Panc1 (cell line): ENCODE data around the gene ARHGAP23. TPM values are rescaled to one million over a fixed set of nuclear protein-coding genes. Genes with fewer than 3 reads are reported as not detected.

Experiments used
- ATAC-seq: fragments of 200-7000 bp; cut with Tn5 transposase; 2 replicates; pipeline ENCODE4 v1.9.1; 2020; ENCODE audit warnings: mild to moderate bottlenecking, moderate library complexity
- BruUV-seq: library from RNA; stranded (reverse); fragments of 400-500 nt; replicated peaks from 2 replicates; lab custom pipeline; 2021; lab: Mats Ljungman, UMichigan
- CTCF ChIA-PET: fragments of 300-600 bp; sonication (Branson Sonifier 250); formaldehyde crosslinking; loops from one replicate; lab custom pipeline; 2022; ENCODE audit warnings: antibody characterized with exemption; lab: Charles Lee
- POLR2A ChIA-PET: fragments of 300-600 bp; sonication (Branson Sonifier 250); formaldehyde crosslinking; loops from one replicate; lab custom pipeline; 2022; ENCODE audit warnings: antibody characterized with exemption; lab: Charles Lee
- DNase-seq: peaks from one replicate; pipeline ENCODE4 v3.0.0-alpha.2; 2010; ENCODE audit warnings: low read depth, low spot score
- H3K27ac ChIP-seq: 2 replicates; pipeline ENCODE4 v1.5.1; 2011; ENCODE audit warnings: mild to moderate bottlenecking, low read length, inconsistent platforms
- H3K27me3 ChIP-seq: fragments of 200-500 bp; sonication (Bioruptor generic); 2 replicates; pipeline ENCODE4 v1.6.0; 2014; ENCODE audit warnings: low read length, inconsistent platforms; ENCODE audit not compliant: control insufficient read depth, insufficient read depth
- H3K36me3 ChIP-seq: fragments of 200-500 bp; sonication (Bioruptor generic); 2 replicates; pipeline ENCODE4 v1.5.1; 2014; ENCODE audit warnings: inconsistent platforms, mild to moderate bottlenecking, low read length, moderate library complexity; ENCODE audit not compliant: control insufficient read depth, insufficient read depth
- H3K4me1 ChIP-seq: 2 replicates; pipeline ENCODE4 v1.5.1; 2011; ENCODE audit warnings: inconsistent platforms, mild to moderate bottlenecking, low read length, moderate library complexity; ENCODE audit not compliant: control insufficient read depth, insufficient read depth
- H3K4me3 ChIP-seq, 2 experiments: 2 replicates each; pipeline ENCODE4 v1.5.1; 2011 to 2012; ENCODE audit warnings: low read depth in 2 of 2, low read length in 2 of 2, mild to moderate bottlenecking in 2 of 2, inconsistent platforms in 1 of 2, moderate library complexity in 1 of 2
- H3K9me3 ChIP-seq: fragments of 200-500 bp; sonication (Bioruptor generic); 2 replicates; pipeline ENCODE4 v1.5.1; 2014; ENCODE audit warnings: low read depth, mild to moderate bottlenecking, inconsistent platforms, low read length, moderate library complexity; ENCODE audit not compliant: control insufficient read depth, insufficient read depth
- POLR2AphosphoS5 ChIP-seq: IDR thresholded peaks from 2 replicates; pipeline ENCODE4 v1.6.1; 2012; ENCODE audit warnings: mild to moderate bottlenecking, low read depth, low read length, moderate library complexity
- SIN3A ChIP-seq: IDR thresholded peaks from 2 replicates; pipeline ENCODE4 v1.6.1; 2012; ENCODE audit warnings: low read depth, mild to moderate bottlenecking, low read length, moderate library complexity, borderline replicate concordance; ENCODE audit not compliant: insufficient read depth
- TCF7L2 ChIP-seq: IDR thresholded peaks from 2 replicates; pipeline ENCODE4 v1.6.1; 2011; ENCODE audit warnings: mild to moderate bottlenecking, low read depth, low read length, inconsistent platforms
- in situ Hi-C: cut with HindIII; loops from 2 replicates; pipeline ENCODE4 v1.10.0; 2016; ENCODE audit warnings: low sequenced_read_pairs, low pct_unique_long_range_greater_than_20kb
- intact Hi-C: fragments of 100-400 bp; cut with micrococcal nuclease; formaldehyde crosslinking; loops from one replicate; pipeline ENCODE4 v1.10.0; 2022; ENCODE audit not compliant: unreplicated experiment
- total RNA-seq: library from RNA; stranded (reverse); gene quantifications from one replicate; pipeline ENCODE4 v1.2.1, GENCODE V29; 2021; ENCODE audit not compliant: unreplicated experiment
- TF ChIP-seq, protein P1 (sequence below): fragments of 450-650 bp; IDR thresholded peaks from 2 replicates; pipeline ENCODE4 v1.5.1; 2017; ENCODE audit warnings: mild to moderate bottlenecking
- TF ChIP-seq, protein P2 (sequence below), 2 experiments: IDR thresholded peaks; 2 replicates each; pipeline ENCODE4 v1.6.1; 2011 to 2012; ENCODE audit warnings: low read depth in 2 of 2, control low read depth in 1 of 2, low read length in 1 of 2, mild to moderate bottlenecking in 1 of 2, moderate library complexity in 1 of 2; ENCODE audit not compliant: insufficient read depth in 1 of 2

Gene ARHGAP23
- total RNA-seq, 1 experiment from 2014 or later: 33.0 TPM

GRCh38 chr17:38425031-38425430 is 3.2 kb upstream of the ARHGAP23 start:
- no TSS peak for BruUV-seq
- no peak for DNase-seq
- Histone ChIP-seq H3K27ac (no peak overlapping the region), H3K27me3 (no peaks in the 10 kb centered on the region), H3K4me1 (peaks cover 9% of the 10 kb centered on the region), H3K4me3 (no peak overlapping the region), H3K36me3 (no peaks in the 10 kb centered on the region), H3K9me3 (no peaks in the 10 kb centered on the region)
- ChIA-PET POLR2A (no interaction called here), CTCF (no interaction called here)
- no peak for ATAC-seq
- in situ Hi-C loops: no loop called here
- no peak for TF ChIP-seq POLR2AphosphoS5
- TF ChIP-seq, protein P1, sequence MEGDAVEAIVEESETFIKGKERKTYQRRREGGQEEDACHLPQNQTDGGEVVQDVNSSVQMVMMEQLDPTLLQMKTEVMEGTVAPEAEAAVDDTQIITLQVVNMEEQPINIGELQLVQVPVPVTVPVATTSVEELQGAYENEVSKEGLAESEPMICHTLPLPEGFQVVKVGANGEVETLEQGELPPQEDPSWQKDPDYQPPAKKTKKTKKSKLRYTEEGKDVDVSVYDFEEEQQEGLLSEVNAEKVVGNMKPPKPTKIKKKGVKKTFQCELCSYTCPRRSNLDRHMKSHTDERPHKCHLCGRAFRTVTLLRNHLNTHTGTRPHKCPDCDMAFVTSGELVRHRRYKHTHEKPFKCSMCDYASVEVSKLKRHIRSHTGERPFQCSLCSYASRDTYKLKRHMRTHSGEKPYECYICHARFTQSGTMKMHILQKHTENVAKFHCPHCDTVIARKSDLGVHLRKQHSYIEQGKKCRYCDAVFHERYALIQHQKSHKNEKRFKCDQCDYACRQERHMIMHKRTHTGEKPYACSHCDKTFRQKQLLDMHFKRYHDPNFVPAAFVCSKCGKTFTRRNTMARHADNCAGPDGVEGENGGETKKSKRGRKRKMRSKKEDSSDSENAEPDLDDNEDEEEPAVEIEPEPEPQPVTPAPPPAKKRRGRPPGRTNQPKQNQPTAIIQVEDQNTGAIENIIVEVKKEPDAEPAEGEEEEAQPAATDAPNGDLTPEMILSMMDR: no peak
- TF ChIP-seq SIN3A: no peak
- TF ChIP-seq, protein P2, sequence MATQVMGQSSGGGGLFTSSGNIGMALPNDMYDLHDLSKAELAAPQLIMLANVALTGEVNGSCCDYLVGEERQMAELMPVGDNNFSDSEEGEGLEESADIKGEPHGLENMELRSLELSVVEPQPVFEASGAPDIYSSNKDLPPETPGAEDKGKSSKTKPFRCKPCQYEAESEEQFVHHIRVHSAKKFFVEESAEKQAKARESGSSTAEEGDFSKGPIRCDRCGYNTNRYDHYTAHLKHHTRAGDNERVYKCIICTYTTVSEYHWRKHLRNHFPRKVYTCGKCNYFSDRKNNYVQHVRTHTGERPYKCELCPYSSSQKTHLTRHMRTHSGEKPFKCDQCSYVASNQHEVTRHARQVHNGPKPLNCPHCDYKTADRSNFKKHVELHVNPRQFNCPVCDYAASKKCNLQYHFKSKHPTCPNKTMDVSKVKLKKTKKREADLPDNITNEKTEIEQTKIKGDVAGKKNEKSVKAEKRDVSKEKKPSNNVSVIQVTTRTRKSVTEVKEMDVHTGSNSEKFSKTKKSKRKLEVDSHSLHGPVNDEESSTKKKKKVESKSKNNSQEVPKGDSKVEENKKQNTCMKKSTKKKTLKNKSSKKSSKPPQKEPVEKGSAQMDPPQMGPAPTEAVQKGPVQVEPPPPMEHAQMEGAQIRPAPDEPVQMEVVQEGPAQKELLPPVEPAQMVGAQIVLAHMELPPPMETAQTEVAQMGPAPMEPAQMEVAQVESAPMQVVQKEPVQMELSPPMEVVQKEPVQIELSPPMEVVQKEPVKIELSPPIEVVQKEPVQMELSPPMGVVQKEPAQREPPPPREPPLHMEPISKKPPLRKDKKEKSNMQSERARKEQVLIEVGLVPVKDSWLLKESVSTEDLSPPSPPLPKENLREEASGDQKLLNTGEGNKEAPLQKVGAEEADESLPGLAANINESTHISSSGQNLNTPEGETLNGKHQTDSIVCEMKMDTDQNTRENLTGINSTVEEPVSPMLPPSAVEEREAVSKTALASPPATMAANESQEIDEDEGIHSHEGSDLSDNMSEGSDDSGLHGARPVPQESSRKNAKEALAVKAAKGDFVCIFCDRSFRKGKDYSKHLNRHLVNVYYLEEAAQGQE (IDR thresholded peaks at IDR 0.05; ENCODE audit: insufficient read depth in 1 of 2, low read depth in 2 of 2, low read length in 1 of 2): no peak
- TF ChIP-seq TCF7L2: no peak
- intact Hi-C loops: loop anchor here (10.0 kb wide), 1 partner anchor 60 kb away; no protein-coding TSS in a partner anchor

GRCh38 chr17:38425744-38426143 is 2.5 kb upstream of the ARHGAP23 start:
- no peaks in the 10 kb centered on the region for H3K27me3 ChIP-seq
- DNase-seq (no peak), ATAC-seq (no peak)
- intact Hi-C loops: loop anchor here (10.0 kb wide), 1 partner anchor 59 kb away; no protein-coding TSS in a partner anchor
- ChIA-PET CTCF (no interaction called here), POLR2A (interaction anchor here (0.6 kb wide), 1 partner anchor 88 kb away, joined by 3 read pairs; no protein-coding TSS in a partner anchor)
- H3K36me3 ChIP-seq: no peaks in the 10 kb centered on the region
- no peak overlapping the region for H3K4me3 ChIP-seq
- peaks cover 14% of the 10 kb centered on the region for H3K4me1 ChIP-seq
- H3K27ac ChIP-seq: no peak overlapping the region
- BruUV-seq: no TSS peak
- no peaks in the 10 kb centered on the region for H3K9me3 ChIP-seq
- TF ChIP-seq, protein P2 (IDR thresholded peaks at IDR 0.05; ENCODE audit: insufficient read depth in 1 of 2, low read depth in 2 of 2, low read length in 1 of 2): no peak
- TF ChIP-seq SIN3A (no peak), TCF7L2 (no peak), POLR2AphosphoS5 (no peak)
- TF ChIP-seq, protein P1: no peak
- in situ Hi-C loops: no loop called here
